Loucy (cell line): Measurements from ENCODE around the gene HTR2C.

Source experiments
- CTCF ChIP-seq: fragments of 200-600 bp; sonication (generic); conservative IDR thresholded peaks from 2 replicates; pipeline ENCODE4 v1.5.1; 2014; ENCODE audit warnings: mild to moderate bottlenecking, antibody characterized with exemption, low read length
- EZH2phosphoT487 ChIP-seq: fragments of 200-600 bp; IDR thresholded peaks from 2 replicates; pipeline ENCODE4 v1.6.1; 2018; ENCODE audit warnings: antibody characterized with exemption, mild to moderate bottlenecking, moderate library complexity, borderline replicate concordance

DNA sequence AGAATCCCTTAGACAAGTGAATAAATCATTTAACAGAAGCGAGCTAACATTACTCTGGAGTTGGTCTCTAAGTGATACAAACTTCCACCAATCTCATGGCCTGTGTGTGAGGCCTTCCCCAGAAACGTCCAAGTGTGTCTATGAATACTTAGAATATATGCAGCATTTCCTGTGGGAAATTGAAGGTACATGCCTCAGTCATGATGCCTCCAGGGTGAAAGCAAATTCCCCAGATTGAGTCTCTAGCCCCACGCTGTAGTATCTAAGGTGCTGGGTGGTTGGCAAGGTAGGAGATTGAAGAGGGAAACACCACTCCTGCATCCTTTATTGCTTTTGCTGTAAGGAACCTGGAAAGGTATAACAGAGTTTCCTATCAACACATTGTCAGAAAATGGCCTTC lies 319.7 kb downstream of the HTR2C start:
- no peak for TF ChIP-seq CTCF
- no peak for TF ChIP-seq EZH2phosphoT487
